Measurements from ENCODE around the gene PPP1R16B.
A peak's percentile ranks its signal among the peaks of the same experiment; 100 is the strongest.

The PPP1R16B gene

DNA sequence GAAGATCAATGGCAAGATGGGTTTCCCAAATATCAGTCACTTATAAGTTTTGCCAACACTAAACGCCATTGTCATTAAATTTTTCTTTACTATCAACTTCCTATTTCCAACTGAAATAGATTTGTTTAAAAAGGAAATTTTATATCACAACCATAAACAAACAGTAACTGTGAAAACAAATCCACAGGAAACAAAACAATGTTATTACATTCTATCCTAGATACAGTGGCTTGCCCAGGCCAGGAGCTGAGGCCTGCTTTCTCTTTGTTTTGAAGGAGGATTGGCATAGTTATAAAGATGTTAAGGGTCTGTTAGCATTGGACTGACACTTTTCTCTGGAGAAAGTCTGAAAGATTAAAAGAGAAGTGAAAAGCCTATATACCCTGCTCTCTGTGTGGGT, 24.9 kb downstream of the PPP1R16B start:
- no peak for DNase-seq (ENCODE audit: low spot score)
- no peak for TF ChIP-seq CTCF (IDR thresholded peaks at IDR 0.05; ENCODE audit: borderline replicate concordance, control extremely low read depth, extremely low read depth, insufficient read depth, missing control alignments)
- in situ Hi-C loops (cut with MboI; ENCODE audit: low sequenced_read_pairs, unreplicated experiment), result no loop called here

DNA sequence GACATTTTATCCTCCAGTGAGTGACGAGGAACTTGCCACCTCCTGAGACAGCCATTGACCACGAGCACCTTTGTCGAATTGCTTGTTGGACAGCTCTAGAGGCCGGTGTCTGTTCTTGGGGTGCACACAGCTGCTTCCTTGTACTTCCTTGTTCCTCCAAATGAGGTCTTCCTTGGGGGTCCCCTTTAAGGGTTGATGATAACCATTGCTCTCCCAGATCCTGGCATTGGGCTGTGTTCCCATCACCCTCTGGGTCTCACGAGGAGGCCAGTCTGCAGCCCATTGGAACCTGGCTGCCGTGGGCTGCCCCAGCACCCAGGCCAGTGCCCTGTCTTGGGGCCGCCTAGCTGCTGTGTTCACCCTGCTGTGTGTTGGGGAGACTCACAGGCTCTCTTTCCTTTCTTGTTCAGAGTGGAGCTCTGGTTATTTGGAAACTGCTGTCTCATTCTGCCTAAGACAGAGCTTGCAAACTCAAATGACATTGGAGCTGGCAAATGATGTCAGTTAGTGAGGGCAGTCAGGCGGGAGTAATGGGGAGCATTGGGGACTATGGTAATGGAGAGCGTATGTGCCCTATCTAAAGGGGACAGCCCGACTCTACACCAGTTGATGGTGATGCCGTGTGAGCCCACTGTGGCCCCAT, 25.7 kb downstream of the PPP1R16B start:
- in situ Hi-C loops (cut with MboI; ENCODE audit: low sequenced_read_pairs, unreplicated experiment), result no loop called here
- DNase-seq (ENCODE audit: low spot score), result no peak
- TF ChIP-seq CTCF (IDR thresholded peaks at IDR 0.05; ENCODE audit: borderline replicate concordance, control extremely low read depth, extremely low read depth, insufficient read depth, missing control alignments), result no peak

DNA sequence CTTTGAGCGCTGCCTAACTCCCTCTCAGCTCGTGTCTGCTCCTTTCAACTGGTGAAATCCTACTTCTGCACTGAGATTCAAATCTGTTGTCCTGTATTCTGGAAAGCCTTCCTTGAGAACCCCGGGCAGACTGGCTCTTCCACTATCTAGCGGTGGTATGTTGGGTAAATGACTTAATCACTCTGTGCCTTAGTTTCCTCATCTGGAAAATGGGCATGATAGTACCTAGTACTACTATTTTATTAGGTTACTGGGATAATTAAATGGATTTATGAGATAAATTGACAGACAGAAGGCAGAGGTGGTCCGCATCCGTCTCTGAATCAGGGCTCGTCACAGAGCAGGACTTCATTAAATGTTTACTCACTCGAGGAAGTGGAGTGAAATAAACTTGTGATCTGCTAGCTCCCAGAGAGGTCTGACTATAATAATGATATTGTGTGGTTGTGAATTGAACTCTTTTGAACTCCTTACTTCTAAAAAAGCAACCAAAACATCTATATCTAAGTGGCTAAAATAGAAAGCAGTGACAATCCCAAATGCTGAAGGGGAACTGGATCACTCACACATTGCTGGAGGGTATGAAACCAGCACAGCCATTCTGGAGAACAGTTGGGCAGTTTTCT, 26.6 kb downstream of the PPP1R16B start:
- in situ Hi-C loops (cut with MboI; ENCODE audit: low sequenced_read_pairs, unreplicated experiment), result no loop called here
- DNase-seq (ENCODE audit: low spot score), result no peak
- no peak for TF ChIP-seq CTCF (IDR thresholded peaks at IDR 0.05; ENCODE audit: borderline replicate concordance, control extremely low read depth, extremely low read depth, insufficient read depth, missing control alignments)

DNA sequence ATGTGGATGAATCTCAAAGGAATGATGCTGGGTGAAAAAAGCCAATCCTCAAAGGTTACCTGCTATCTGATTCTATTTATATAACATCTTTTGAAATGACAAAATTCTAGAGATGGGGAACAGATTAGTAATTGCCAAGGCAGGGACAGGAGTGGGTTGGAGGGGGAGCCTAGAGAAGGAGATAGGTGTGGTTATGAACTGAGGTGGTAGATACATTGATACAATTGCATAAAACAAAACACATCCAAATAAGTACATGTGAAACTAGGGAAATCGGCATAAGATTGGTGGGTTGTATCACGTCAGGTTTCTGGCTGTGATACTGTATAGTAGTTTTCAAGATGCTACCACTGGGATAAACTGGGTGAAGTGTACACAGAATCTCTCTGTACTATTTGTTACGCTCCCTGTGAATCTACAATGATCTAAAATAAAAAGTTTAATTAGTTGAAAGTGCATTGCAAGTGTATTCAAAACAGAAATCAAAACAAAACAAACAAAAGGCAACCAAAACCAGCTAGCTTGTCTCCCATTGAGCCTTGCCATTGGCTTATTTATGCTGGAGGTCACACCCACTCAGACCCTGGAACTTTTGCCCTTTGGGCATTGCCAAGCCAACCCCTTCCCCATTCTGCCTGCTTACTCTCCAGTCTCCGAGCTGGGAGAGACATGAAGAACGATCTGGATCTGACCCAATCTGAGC, 27.8 kb downstream of the PPP1R16B start:
- TF ChIP-seq CTCF (IDR thresholded peaks at IDR 0.05; ENCODE audit: borderline replicate concordance, control extremely low read depth, extremely low read depth, insufficient read depth, missing control alignments), result no peak
- peak; percentile 48 for DNase-seq (ENCODE audit: low spot score)
- in situ Hi-C loops (cut with MboI; ENCODE audit: low sequenced_read_pairs, unreplicated experiment), result no loop called here

DNA sequence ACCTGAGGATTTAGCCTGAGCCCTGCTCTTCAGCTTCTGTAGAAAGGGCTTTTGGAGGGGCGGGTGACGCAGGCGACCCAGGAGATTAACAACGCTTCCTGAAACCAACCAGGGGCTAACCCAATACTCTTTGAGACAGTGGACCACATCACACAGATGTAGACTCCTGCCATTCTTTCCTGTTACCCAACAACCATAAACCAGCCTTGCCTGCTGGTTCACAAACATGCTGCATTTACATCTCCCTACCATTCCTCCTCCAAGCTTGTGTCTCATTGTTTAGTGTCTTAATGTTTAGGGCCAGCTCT, 28.3 kb downstream of the PPP1R16B start:
- in situ Hi-C loops (cut with MboI; ENCODE audit: low sequenced_read_pairs, unreplicated experiment), result no loop called here
- peak; percentile 44 for DNase-seq (ENCODE audit: low spot score)
- TF ChIP-seq CTCF (IDR thresholded peaks at IDR 0.05; ENCODE audit: borderline replicate concordance, control extremely low read depth, extremely low read depth, insufficient read depth, missing control alignments), result no peak

GRCh38 chr20:38834868-38835267, 29.4 kb downstream of the PPP1R16B start:
- DNase-seq (ENCODE audit: low spot score), result no peak
- no peak for TF ChIP-seq CTCF (IDR thresholded peaks at IDR 0.05; ENCODE audit: borderline replicate concordance, control extremely low read depth, extremely low read depth, insufficient read depth, missing control alignments)
- in situ Hi-C loops (cut with MboI; ENCODE audit: low sequenced_read_pairs, unreplicated experiment), result no loop called here
